ENCODE results near the gene WFDC8.
"Not testable (repeated sequence)": the region's sequence is repeated elsewhere in the genome, so short reads cannot be mapped to it uniquely, and the experiment has no call there.

WFDC8 gene
- total RNA-seq, result 0 reads per million in 2 donors

DNA sequence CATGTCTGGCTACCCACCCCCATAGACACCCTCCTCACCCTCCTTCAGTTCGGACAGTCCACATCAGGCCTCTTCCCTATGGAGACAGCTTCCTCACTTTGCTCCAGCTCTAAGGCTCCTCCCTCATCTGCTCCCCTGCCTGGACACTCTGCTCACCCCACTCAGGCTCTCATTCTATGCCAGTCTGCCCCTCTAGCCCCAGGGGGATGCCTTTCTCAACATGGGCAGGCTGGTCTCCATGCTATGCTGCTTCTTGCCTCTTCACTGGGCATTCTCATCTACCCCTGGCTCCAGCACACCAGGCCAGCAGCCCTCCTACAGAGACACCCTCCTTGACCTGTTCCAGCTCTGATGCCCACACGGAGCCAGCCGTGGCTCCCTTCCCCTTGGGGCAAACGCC lies at the start of gene WFDC8:
Gene WFDC8 (minus strand): TSS at position 101 of the 400 bp plus-strand sequence. CDS start 37 bp downstream, at position 64.
- no peak for DNase-seq

GRCh38 chr20:45626540-45626939 lies 47.5 kb upstream of the WFDC8 start:
- DNase-seq, result no peak

- no peak for DNase-seq
Measured at GRCh38 chr20:45621593-45621992, 42.5 kb upstream of the WFDC8 start.

DNA sequence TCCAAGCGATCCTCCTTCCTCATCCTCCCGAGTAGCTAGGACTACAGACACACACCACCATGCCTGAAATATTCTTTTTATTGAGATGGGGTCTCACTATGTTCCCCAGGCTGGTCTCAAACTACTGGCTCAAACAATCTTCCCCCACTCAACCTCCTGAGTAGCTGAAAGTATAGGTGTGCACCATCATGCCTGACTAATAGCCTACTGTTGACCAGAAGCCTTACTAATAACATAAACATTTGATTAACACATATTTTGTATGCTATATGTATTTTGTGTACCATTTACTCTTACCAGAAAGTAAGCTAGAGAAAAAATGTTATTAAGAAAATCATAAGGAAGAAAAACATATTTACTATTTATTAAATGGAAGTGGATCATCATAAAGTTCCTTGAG lies 38.5 kb upstream of the WFDC8 start:
- no peak for DNase-seq

- DNase-seq, result no peak
Measured at GRCh38 chr20:45612314-45612713, 33.2 kb upstream of the WFDC8 start.

DNA sequence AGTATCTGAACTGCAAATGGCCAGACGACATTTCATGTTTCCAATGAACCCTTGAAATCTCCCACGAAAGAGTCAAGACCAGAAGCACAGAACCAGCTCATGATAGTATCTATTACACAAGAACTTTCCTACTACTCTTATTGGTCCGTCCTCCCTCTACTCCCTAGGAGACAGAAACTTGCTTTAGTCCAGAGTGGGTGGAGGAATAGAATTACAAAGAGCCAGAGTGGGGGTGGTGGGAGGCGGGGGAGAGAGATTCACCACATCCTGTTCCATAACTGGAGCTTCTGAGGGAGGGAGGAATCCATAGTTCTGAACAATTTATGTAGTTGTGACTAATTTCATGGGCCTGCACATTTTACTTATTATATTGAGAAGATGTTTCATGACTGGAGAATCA lies 32.0 kb upstream of the WFDC8 start:
- DNase-seq, result no peak

DNA sequence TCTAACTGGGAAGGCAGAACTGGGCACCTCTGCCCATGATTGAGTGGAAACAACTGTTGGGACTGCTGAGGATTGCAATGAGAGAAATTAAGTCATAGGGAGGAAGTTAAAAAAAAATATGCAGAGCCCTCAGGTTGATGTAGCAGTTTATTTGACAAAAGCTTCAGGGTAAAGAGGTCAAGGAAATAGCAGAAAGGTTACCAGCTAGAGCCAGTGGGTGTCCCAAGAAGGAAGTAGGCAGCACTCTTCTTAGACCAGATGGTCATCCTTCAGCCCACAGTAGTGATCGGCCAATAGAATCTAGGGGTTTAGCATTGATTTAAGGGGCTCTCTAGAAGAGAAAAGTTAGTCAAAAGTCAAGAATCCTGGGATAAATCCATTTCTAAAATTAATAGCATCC lies 28.7 kb upstream of the WFDC8 start:
- DNase-seq, result no peak

GRCh38 chr20:45595235-45595634 lies 16.2 kb upstream of the WFDC8 start:
- no peak for DNase-seq

- DNase-seq, result no peak
Measured at GRCh38 chr20:45593498-45593897, 14.4 kb upstream of the WFDC8 start.

DNA sequence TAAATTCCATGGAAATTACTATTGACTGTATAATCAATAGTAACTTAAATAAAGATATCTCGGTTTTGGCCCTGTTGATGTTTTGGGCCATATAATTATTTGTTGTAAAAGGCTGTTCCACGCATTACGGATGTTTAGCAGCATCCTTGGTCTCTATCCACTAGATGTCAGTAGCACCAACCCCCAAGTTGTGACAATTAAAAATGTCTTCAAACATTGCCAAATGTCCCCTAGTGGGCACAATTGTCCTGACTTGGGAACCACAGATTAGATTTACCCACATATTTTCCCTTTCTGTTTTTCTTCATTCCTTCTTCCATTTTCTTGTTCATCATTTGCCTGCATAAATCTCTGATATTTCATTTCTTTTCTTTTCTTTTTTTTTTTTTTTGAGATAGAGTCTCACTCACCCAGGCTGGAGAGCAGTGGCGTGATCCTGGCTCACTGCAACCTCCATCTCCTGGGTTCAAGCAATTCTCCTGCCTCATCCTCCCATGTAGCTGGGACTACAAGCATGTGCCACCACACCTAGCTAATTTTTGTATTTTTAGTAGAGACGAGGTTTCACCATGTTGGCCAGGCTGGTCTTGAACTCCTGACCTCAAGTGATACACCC lies 13.6 kb upstream of the WFDC8 start:
- DNase-seq, result no peak

DNA sequence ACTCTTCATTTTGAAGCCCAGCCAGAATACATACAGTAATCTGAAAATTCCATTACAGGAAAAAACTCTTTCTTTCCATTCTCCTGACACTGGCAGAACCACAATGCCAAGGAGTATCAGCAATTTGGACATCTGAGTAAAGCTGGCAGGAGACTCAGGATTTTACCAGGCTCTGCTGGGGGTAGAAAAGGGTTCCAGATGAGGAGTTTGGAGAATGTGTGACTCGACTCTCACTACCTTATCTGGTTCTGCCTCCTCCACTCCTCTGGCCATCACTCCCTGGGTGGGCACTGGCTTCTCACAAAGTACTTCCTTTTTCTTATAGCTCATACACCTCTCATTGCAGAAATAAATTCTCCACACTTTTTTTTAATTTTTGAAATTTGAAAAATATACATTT lies 10.6 kb upstream of the WFDC8 start:
- no peak for DNase-seq

DNA sequence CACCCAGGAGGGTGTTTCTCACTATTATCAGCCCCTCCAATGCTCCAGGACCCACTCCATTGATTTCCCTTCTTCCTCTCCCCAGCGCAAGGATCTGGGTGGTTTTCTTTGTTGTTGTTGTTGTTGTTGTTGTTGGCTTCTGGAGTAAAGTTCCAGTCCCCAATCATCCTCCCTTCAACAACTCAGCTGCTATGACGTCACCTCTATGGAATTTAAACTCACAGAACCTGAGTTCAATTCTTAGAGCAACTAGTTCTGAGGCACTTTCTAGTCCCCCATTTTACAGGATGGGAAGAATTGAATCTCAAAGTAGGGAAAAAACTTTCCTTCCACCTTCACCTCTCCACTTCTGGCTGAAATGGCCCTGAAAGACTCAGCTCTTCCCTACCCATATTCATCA lies 9.7 kb upstream of the WFDC8 start:
- DNase-seq, result no peak

DNA sequence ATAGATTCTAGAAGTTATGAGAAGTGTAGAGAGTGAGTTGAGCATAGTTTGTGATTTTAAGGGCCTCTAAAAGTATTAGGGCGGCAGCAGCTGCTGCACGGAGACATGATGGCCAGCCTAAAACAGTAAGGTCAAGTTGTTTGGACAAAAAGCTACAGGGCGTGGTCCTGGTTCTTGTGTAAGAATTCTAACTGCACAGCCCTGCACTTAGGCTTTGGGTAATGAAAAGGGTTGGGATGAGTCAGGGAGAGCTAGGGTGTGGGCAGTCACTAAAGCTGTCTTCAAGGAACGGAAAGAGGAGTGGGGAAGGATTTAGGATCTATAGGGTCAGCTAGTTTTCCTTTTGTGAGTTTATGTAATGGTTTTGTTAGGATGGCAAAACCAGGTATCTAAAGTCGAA lies 6.9 kb upstream of the WFDC8 start:
- DNase-seq, result not testable (repeated sequence)

GRCh38 chr20:45584294-45584693 lies 5.2 kb upstream of the WFDC8 start:
- DNase-seq, result not testable (repeated sequence)

DNA sequence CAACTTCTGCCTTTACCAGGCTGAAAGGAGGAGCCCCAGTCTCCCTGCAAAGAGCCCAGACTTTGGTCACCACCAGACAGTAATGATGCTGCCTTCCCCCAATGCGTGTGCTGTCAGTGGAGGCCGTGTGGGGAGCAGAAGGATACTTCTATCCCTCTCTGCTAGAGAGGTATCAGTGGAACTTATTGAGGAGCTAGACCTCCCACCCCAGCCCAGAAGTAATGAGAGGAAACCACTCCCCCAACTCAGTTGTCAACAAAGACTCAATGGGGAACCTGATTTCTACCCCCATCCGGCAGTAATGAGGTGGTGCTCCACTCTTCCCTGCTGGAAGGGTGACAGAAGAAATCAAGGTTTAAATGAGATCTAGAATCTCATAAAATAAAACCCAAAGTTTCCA lies 4.4 kb upstream of the WFDC8 start:
- DNase-seq, result no peak

DNA sequence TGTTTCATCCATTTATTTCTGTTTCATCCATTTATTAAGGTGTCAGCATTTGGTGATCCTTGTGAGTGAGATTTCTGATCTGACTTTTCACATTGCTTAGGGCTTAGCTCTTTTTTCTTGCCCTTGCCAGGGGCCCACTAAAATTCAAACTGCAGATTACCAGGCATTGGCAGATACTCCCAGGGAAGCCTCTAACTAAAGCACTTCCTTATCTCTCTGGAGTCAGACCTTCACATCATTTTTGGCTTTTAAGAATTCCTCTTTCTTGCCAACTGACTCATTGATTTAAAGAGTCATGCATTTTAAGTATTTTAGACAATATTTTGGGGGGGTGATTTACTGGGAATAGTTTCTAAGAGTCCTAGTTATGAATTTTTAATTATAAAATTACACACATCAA lies 2.6 kb upstream of the WFDC8 start:
- DNase-seq, result no peak

DNA sequence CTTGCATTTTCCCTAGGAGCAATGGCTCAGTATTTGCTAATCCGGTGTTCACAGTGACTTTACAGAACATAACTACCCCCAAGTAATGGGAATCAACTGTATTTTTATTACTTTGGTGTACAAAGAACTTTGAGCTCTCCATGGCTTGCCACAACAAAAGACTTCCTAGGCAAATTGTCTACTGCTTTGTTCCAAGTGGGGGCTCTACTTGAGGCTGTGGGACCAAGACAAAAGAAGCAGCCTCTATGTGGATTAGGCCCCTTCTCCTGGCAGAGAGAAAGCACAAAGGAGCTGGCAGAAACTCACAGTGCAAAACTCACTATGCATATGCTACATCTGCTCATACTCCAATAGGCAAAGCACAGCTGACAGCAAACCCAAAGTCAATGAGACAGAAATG lies 853 bp downstream of the WFDC8 start:
- DNase-seq, result no peak

- no peak for DNase-seq
Measured at GRCh38 chr20:45576995-45577394, 2.1 kb downstream of the WFDC8 start.

DNA sequence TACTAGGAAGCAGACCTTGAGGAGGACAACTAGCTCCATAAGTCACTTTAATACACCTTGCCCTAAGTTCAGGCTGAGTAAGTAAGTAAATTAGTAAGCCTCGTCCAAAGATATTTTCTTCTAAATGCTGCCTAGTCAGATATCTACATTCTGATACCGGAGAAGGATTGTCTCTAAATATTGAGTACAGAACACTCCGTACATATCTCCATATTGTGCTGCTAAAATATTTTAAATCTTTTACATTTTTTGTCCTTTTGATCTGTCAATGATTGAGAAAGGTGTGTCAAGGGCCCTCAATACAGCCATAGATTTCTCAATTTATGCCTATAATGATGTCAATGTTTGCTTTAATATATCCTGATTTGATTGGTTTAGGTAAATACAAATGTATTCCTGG lies 3.2 kb downstream of the WFDC8 start:
- no peak for DNase-seq

DNA sequence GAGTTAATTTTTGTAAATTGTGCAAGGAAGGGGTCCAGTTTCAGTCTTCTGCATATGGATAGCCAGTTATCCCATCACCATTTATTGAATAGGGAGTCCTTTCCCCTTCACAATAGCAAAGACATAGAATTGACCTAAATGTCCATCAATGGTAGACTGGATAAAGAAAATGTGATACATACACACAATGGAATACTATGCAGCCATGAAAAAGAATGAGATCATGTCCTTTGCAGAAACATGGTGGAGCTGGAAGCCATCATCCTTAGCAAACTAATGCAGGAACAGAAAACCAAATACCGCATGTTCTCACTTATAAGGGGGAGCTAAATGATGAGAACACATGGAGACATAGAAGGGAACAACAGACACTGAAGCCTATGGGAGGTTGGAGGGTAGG lies 9.4 kb downstream of the WFDC8 start:
- DNase-seq, result not testable (repeated sequence)

DNA sequence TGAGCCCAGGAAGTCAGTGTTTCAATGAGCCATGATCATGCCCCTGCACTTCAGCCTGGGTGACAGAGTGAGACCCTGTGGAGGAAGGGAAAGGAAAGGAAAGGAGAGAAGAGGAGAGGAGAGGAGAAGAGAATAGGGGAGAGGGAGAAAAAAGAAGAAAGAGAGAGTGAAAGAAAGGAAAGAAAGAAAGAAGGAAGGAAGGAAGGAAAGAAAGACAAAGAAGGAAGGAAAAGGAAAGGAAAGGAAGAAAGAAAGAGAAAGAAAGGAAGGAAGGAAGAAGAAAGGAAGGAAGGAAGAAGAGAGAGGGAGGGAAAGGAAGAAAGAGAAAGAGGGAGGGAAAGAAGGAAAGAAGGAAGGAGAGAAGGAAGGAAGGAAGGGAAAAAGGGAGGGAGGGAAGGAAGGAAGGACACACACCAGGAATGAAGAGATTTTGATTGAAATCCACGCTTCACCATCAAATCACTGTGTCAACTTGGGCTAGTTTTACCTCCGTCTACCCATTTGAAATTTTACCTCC lies 14.3 kb downstream of the WFDC8 start:
- DNase-seq, result no peak

GRCh38 chr20:45555198-45555597 lies 23.9 kb downstream of the WFDC8 start:
- DNase-seq, result no peak

DNA sequence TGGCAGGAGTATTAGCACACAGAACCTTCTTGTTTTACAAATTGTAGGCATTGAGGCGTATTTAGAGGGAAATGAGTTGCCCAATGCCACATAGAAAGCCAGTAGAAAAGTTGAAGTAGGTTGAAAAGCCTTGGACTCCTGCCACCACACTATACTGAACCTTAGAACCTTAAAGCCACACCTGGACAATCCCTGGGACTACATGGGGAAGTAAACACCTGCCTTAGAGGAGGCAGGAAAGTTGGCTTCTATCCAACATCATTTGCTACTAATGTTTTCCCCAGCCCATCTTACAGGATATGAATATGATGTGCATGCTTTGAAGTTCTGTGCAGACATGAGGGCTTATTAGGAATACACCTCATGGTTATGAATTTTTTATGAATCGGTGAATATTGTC lies 26.6 kb downstream of the WFDC8 start:
- no peak for DNase-seq

DNA sequence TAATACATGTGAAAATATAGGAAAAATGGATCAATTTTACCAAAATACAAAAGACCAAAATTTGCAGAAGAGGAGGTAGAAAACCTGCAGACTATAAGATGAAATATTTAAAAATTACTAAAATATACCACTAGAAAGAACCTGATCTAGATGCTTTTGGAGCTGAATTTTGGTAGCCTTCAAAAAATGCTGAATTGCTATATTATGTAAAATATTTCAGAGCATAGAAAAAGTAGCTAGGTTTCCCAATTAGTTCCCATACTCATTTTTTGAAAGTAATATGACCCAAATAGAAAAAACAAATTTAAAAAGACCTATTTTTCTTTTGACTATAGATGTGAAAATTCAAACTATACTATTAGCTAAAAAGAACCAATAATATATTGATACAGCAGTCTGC lies 28.3 kb downstream of the WFDC8 start:
- DNase-seq, result no peak

DNA sequence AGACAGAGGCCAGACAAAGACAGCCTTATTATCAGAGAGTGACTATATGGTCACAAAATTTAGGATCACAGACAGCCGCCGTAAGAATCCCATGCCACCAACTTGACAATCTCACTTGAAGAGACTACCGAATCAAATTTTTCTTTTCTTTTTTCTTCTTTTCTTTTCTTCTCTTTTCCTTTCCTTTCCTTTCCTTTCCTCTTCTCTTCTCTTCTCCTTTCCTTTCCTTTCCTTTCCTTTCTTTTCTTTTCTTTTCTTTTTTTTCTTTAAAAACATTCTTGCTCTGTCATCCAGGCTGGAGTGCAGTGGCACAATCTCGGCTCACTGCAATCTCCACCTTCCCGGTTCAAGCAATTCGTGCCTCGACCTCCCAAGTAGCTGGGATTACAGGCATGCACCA lies 30.7 kb downstream of the WFDC8 start:
- DNase-seq, result no peak

All from T-helper 9 cell (primary cell).